ENCODE results near the gene PLB1. TPM values are rescaled to one million over a fixed set of nuclear protein-coding genes. Genes with fewer than 3 reads are reported as not detected.

PLB1 gene
- total and polyA plus RNA-seq, 9 of the 15 experiments (the other 6 are each of a cell fraction or from before 2014, with no cell fraction given), result 0.01 to 0.09 (median 0.07) TPM; not detected in 2

DNA sequence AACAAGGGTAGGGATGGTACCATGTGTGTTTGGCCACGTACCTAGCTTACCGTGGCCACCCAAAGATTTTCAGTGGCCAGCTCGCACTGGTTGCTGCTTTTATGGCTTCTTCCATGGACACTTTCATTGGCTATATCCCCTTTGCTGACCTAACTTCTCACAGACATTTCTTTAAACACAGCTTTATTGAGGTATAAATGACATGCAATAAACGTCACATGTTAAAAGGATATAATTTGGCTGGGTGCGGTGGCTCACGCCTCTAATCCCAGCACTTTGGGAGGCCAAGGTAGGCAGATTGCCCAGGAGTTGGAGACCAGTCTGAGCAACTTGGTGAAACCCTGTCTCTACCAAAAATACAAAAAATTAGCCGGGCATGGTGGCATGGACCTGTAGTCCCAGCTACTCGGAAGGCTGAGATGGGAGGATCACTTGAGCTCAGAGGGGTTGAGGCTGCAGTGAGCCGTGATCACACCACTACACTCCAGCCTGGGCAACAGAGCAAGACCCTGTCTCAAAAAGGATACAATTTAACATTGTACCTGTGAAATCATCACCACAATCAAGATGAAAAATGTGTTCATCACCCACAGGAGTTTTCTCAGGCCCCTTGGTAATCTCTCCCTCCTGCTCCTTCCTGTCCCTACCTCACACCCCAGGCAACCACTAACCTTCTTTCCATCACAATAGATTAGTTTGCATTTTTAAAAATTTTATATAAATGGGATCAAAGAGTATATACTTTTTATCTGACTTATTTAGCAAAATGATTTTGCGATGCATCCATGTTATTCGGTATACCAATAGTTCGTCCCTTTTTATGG, 127.9 kb downstream of the PLB1 start:
- 0 out of 2 replicates have a peak, but pooled peaks cover 3% of the 10 kb centered on the region for H4K20me1 ChIP-seq (replicated peaks; ENCODE audit: control insufficient read depth, insufficient read depth, low read length)
- no TSS peak for BruUV-seq (replicated peaks)
- H3K4me3 ChIP-seq, result no peak overlapping the region
- peaks cover 10 to 14% of the 10 kb centered on the region in 2 experiments for H3K4me1 ChIP-seq (replicated peaks in 1 of 2; ENCODE audit: control insufficient read depth in 2 of 2, insufficient read depth in 2 of 2, low read length in 2 of 2)
- WGBS (ENCODE audit: insufficient coverage, low coverage, missing lambda C conversion rate), result 36% methylated on average over 12 of the region's 12 CpGs
- ChIA-PET POLR2A (interaction anchor here (1.2 kb wide), 1 partner anchor 12 kb away, joined by 4 read pairs; no protein-coding TSS in a partner anchor), CTCF (ENCODE audit: low intra/inter-chr PET ratio) (no interaction called here)
- H2AFZ ChIP-seq (ENCODE audit: low read depth, low read length), result no peak overlapping the region
- no peak overlapping the region for H3K9ac ChIP-seq (ENCODE audit: insufficient read depth in 1 of 2, low read depth in 2 of 2, low read length in 2 of 2)
- H3K27me3 ChIP-seq (ENCODE audit: control insufficient read depth in 2 of 2, insufficient read depth in 2 of 2, low read length in 2 of 2), result peaks cover 5 to 30% of the 10 kb centered on the region in 2 experiments; a peak in 4 of 5 replicates
- no peaks in the 10 kb centered on the region for H3K79me2 ChIP-seq (ENCODE audit: control insufficient read depth, insufficient read depth, low read length)
- in situ Hi-C loops (cut with MboI), result no loop called here
- ATAC-seq (no peak), DNase-seq (ENCODE audit: extremely low read depth in 1 of 4, low spot score in 3 of 4) (no peak), FAIRE-seq (no peak)
- H3K36me3 ChIP-seq (ENCODE audit: control insufficient read depth, insufficient read depth, low read length), result no peaks in the 10 kb centered on the region
- H3K4me2 ChIP-seq (ENCODE audit: insufficient read depth, low read length), result no peak overlapping the region
- TF ChIP-seq ZBTB40 (IDR thresholded peaks at IDR 0.05), result 0 out of 2 replicates have a peak, but pooled peaks have one; percentile 25
- no peak for TF ChIP-seq ZBTB40 (CRISPR knock-in tag; IDR thresholded peaks at IDR 0.05)
- no peak for TF ChIP-seq NUFIP1 (IDR thresholded peaks at IDR 0.05; ENCODE audit: partially characterized antibody)
- no peaks in the 10 kb centered on the region for H3K9me3 ChIP-seq (replicated peaks; ENCODE audit: control insufficient read depth, insufficient read depth, low read depth, low read length)
- no peak overlapping the region for H3K27ac ChIP-seq (ENCODE audit: extremely low read depth, low read depth, low read length)
- intact Hi-C loops (cut with micrococcal nuclease), result no loop called here
- no peaks in the 10 kb centered on the region for H3K9me1 ChIP-seq (ENCODE audit: control insufficient read depth, insufficient read depth, low read length)

Data from K562 (cell line).